VCaP (cell line): ENCODE results near the gene VAMP3.
"Not testable (repeated sequence)": the region's sequence is repeated elsewhere in the genome, so short reads cannot be mapped to it uniquely, and the experiment has no call there.

Experiments
- H3K27ac ChIP-seq: fragments of 450-650 bp; 2 replicates; pipeline ENCODE4 v1.5.1; 2017
- TF ChIP-seq, protein P1 (sequence below): fragments of 450-650 bp; conservative IDR thresholded peaks from 2 replicates; pipeline ENCODE4 v1.5.1; 2017; ENCODE audit warnings: mild to moderate bottlenecking, moderate library complexity

The VAMP3 gene

DNA sequence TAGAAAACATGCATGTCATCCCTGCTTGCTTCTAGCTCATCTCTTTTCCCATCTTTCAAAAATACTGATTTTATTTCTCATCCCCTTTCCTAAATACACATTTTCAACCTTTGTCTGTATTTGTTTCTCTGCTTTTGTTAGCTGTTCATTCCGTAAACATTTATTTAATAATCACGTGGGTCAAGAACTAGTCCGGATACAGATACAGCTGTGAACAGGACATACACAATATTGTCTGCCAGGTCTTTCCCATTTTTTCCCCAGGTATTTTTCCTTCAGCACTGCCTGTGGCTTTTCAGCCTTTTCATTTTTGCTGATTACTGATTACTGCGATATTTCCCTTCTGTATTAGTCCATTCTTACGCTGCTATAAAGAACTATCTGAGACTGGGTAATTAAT, 18.7 kb downstream of the VAMP3 start:
- H3K27ac ChIP-seq, result no peak overlapping the region
- TF ChIP-seq, protein P1, sequence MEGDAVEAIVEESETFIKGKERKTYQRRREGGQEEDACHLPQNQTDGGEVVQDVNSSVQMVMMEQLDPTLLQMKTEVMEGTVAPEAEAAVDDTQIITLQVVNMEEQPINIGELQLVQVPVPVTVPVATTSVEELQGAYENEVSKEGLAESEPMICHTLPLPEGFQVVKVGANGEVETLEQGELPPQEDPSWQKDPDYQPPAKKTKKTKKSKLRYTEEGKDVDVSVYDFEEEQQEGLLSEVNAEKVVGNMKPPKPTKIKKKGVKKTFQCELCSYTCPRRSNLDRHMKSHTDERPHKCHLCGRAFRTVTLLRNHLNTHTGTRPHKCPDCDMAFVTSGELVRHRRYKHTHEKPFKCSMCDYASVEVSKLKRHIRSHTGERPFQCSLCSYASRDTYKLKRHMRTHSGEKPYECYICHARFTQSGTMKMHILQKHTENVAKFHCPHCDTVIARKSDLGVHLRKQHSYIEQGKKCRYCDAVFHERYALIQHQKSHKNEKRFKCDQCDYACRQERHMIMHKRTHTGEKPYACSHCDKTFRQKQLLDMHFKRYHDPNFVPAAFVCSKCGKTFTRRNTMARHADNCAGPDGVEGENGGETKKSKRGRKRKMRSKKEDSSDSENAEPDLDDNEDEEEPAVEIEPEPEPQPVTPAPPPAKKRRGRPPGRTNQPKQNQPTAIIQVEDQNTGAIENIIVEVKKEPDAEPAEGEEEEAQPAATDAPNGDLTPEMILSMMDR, result no peak

DNA sequence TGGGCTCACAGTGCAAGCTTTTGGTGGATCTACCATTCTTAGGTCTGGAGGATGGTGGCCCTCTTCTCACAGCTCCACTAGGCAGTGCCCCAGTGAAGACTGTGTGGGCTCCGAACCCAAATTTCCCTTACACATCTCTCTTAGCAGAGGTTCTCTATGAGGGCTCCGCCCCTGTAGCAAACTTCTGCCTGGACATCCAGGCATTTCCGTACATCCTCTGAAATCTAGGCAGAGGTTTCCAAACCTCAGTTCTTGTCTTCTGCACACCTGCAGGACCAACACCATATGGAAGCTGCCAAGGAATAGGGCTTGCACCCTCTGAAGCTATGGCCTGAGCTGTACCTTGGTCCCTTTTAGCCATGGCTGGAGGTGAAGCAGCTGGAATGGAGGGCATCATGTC, 19.9 kb downstream of the VAMP3 start:
- not testable (repeated sequence) for H3K27ac ChIP-seq

DNA sequence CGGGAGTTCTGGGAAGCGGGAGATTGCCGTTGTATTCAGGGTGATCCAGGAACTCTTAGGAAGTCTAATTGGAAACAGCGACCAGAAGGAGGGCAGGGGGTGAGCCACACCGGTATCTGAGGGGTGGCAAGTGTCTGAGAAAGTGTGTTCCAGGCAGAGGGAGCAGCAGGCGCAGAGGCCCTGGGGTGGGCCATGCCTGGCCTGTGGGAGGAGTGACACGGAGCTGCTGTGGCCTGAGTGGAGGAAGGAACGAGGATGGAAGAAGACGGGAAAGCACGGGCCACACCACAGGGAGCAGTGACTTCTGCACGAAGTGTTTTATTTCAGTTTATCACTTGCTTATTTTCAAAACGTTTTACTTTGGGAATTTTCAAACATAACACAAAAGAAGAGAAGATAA, 24.3 kb downstream of the VAMP3 start:
- H3K27ac ChIP-seq, result no peak overlapping the region
- TF ChIP-seq, protein P1, result no peak

DNA sequence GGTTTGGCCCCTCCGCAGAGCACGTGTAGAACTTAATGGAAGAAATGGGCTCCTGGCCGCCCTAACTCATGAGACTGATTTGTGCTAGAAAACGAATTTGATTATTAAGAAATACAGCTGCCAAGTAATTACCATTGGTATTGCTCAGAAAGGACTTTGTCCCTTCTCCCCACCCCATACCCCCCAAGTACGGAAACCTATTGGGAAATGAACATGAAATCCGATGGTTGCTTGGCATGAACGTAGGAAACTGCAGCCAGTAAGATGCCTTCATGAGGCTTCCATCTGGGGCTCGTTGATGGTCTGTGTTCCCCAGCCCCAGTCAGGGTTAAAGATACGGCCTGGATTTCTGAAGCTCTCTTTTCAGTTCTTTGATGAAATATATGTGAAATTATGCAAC, 34.4 kb downstream of the VAMP3 start:
- TF ChIP-seq, protein P1, result no peak
- no peak overlapping the region; the same call in 1 of the 2 replicates for H3K27ac ChIP-seq

DNA sequence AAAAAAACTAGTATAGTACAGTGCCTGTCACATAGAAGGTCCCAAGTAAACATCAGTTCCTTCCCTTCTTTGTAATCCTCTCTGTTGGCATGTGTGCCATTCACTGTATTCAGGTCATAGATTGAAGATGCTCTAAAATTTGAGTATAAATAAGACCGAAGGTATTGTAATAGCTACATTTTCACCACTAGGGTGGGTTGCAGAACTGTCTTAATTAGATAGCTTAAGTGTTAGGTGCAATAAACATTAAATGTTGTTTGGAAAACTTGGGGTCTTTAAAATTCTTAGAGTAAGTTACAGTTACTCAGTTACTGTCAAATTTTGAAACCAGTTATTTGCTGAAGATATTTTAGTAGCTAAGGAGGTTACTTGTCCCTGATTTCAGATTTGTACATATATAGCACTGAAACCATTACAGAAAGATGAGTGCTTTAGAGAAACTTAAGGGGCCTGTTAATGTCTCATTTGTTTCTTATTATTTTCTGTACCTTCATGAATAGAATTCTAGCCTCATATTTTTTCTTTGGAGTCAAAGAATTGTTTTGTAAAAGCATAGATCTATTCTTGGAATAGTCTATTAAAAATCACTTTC, 37.3 kb downstream of the VAMP3 start:
- no peak overlapping the region for H3K27ac ChIP-seq
- TF ChIP-seq, protein P1, result peak; percentile 78

DNA sequence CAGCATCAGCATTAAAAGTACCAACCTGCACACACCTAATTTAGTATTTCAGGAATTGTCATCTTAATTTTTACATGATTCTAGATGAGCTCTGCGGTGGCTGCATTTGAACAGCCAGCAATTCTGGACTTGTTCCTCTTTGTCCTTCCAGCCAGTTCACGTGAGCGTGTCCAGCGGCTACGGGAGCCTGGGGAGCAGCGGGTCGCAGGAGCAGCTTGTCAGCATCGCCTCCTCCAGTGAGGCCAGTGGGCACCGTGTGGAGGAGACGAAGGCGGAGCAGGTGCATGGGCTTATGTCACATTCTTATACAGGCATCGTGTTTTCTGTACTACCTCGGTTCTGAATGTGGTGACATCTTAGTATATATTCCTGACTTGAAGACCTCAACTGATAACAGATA, 38.6 kb downstream of the VAMP3 start:
- TF ChIP-seq, protein P1, result no peak
- H3K27ac ChIP-seq, result no peak overlapping the region

DNA sequence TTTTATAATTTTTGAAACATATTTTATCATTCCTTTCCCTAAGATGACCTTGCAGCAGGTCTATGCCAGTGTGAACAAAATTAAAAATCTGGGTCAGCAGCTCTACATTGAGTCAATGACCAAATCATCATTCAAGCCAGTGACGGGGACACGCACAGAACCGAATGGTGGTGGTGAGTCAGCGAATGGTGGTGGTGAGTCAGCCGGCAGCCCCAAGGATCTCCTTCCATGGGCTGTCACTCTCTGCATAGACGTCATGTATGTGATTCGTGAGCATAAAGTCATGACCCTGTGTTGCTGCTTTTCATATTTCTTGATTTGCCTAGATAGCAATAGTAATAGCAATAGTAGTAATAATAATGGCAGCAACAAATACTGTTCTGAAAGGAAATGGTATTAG, 39.3 kb downstream of the VAMP3 start:
- TF ChIP-seq, protein P1, result no peak
- no peak overlapping the region for H3K27ac ChIP-seq

DNA sequence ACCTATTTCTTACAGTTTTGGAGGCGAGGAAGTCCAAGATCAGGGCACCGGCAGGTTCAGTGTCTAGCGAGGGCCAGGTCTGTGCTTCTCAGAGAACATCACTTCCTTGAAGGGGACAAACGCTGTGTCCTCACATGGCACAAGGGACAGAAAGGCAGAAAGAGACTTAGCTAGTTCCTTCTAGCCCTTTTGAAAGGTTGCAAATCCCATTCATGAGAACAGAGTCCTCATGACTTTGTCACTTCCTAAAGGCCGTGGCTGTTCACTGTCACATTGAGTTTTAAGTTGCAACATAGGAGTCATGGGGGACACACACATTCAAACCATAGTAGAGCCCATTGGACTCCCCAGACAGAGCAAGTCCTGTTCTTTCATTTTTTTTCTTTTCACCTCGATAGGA, 40.4 kb downstream of the VAMP3 start:
- H3K27ac ChIP-seq, result no peak overlapping the region
- TF ChIP-seq, protein P1, result no peak
